G401 (cell line): ENCODE measurements around the gene SECTM1. TPM values are rescaled to one million over a fixed set of nuclear protein-coding genes. Genes with fewer than 3 reads are reported as not detected.

Experiments used
- DNase-seq: peaks from one replicate; pipeline ENCODE4 v3.0.0-alpha.2; 2015; ENCODE audit warnings: low spot score
- in situ Hi-C: cut with HindIII; loops from 2 replicates; pipeline ENCODE4 v1.10.0; 2016; ENCODE audit warnings: low sequenced_read_pairs, mixed read lengths
- total RNA-seq: library from RNA; depleted of rRNA; stranded (reverse); fragments of >200 nt; shearing (Covaris generic); gene quantifications from 2 replicates; pipeline ENCODE4 v1.2.3, GENCODE V29; 2014

Gene SECTM1
- total RNA-seq, 1 experiment from 2014 or later: 3.1 TPM

DNA sequence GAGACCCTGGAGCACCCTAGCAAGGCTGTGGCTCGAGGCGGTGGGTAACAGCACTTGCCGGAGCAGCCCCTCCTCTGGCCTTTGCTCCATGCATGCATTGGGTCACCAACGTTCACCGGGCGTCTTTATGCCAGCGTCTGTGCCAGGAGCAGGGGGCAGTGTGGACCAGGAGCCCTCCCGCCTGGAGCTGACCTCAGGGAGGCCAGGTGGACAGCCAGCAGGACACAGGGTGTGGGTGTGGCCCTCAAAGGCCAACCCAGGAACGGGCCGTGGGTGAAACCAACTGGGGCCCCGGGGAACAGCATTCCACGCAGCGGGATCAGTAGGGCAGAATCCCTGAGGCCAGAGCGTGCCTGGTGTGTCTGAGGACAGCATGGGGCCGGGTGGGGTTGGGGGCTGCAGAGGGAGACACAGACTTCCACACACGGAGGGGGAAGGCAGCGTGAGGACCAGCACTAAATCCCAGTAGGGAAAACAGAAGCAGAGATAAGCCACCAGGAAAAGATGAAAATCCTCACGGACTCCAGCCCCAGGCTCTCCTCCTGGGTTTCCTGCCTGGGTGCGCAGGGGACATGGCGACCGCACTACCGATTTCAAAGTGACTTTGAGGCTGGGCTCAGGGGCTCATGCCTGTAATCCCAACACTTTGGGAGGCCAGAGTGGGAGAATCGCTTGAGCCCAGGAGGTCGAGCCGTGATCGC is 13.3 kb downstream of the SECTM1 start:
- DNase-seq: no peak
- in situ Hi-C loops: no loop called here

DNA sequence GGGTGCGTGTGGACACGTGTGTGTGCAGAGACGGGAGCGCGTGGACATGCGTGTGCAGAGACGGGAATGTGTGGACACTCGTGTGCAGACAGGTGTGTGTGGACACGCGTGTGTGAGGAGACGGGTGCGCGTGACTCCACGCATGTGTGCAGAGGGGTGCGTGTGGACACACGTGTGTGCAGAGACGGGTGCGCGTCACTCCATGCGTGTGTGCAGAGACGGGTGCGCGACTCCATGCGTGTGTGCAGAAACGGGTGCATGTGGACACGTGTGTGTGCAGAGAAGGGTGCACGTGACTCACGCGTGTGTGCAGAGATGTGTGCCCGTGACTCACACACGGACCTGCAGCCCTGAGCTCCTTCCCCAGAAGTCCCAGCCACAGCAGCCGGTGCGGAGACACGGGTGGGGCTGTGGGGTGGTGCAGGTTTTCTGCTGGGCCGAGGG is 13.9 kb downstream of the SECTM1 start:
- in situ Hi-C loops: no loop called here
- DNase-seq: no peak

DNA sequence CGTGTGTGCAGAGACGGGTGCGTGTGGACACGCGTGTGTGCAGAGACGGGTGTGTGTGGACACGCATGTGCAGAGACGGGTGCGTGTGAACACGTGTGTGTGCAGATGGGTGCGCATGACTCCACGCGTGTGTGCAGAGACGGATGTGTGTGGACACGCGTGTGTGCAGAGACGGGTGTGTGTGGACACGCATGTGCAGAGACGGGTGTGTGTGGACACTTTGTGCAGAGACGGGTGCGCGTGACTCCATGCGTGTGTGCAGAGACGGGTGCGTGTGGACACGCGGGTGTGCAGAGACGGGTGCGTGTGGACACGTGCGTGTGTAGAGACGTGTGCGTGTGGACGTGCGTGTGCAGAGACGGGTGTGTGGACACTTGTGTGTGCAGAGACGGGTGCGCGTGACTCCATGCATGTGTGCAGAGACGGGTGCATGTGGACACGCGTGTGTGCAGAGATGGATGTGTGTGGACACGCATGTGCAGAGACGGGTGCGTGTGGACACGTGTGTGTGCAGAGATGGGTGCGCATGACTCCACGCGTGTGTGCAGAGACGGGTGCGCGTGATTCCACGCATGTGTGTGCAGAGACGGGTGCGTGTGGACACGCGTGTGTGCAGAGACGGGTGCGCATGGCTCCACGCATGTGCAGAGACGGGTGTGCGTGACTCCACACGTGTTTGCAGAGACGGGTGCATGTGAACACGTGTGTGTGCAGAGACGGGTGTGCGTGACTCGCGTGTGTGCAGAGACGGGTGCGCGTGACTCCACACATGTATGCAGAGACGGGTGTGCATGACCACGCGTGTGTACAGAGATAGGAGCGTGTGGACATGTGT is 14.6 kb downstream of the SECTM1 start:
- in situ Hi-C loops: no loop called here
- no peak for DNase-seq

DNA sequence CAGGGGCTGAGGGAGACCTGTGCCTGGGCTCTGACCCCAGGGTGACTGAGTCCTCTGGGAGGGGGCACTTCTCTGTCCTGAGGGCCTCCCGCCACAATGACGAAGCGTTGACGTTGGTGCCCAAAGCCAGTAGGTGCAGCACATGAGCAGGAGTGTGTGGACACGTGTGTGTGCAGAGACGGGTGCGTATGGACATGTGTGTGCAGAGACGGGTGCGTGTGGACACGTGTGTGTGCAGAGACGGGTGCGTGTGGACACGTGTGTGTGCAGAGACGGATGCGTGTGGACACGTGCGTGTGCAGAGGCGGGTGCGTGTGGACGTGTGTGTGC is 15.4 kb downstream of the SECTM1 start:
- no peak for DNase-seq
- in situ Hi-C loops: no loop called here

GRCh38 chr17:82317394-82318168 is 16.0 kb downstream of the SECTM1 start, which contains the start of gene CD7:
Gene CD7 (minus strand): TSS chr17:82317608. CDS start chr17:82317495, 113 bp downstream.
- in situ Hi-C loops: no loop called here
- DNase-seq: no peak

DNA sequence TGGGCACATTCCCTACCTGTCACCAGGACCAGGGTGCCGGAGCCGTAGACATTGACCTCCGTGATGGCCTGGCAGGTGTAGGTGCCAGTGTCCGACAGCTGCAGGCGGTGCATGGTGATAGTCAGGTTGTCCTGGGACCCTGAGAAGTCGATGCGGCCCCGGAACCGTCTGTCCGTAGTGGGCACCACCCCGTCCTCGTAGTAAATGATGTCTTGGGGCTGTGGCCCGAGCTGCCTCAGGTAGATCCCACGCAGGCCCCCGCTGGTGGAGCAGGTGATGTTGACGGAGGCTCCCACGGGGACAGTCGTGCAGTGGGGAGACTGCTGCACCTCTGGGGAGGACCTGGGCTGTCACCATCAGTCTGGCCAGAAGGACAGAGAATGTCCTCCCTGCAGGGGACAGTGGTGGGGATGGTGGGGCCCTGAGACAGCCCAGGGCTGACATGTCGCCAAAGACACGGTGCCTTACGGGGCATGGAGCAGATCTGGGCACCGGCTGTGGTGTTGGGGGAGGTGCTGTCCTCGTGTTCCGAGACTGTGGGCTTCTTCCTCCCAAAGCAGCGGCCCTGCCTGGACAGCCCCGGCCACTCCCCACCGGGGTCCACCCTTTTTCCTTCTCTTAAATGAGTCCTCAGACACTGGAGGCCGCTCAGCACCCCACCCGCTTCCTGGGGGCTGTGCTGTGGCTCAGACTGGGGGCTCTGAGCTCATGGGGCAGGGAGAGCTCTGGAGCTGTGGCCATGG is 16.7 kb downstream of the SECTM1 start:
- DNase-seq: no peak
- in situ Hi-C loops: no loop called here

DNA sequence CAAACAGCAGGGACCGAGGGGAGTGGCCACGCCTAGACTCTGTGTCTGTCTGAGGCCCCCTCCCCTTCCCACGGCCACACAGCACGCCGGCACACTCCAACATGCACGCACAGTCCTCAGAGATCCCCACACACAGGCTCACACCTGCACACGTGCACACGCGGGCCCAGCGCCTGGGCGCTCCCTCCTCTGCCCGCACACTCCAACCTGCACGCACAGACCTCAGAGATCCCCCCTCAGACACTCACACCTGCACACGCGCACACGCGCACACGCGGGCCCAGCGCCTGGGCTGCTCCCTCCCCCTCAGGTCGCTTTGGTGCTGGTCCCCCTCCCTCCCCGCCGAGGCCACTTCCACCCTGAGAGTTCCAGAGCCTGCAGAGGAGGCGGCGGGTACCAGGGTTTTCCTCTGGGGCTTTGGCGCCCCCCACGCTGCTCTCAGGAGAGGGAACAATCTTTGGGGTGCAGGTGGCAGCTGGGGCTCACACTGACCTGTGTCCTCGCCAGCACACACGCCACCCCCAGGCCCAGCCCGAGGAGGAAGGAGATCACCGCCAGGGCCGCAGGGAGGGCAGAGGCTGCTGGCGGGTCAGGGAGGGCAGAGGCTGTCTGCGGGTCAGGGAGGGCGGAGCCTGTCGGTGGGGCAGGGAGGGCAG is 17.7 kb downstream of the SECTM1 start:
- no peak for DNase-seq
- in situ Hi-C loops: no loop called here

- no peak for DNase-seq
- in situ Hi-C loops: no loop called here
Measured at GRCh38 chr17:82314727-82315605, 18.6 kb downstream of the SECTM1 start.

GRCh38 chr17:82314012-82314726 is 19.4 kb downstream of the SECTM1 start:
- no peak for DNase-seq
- in situ Hi-C loops: no loop called here

DNA sequence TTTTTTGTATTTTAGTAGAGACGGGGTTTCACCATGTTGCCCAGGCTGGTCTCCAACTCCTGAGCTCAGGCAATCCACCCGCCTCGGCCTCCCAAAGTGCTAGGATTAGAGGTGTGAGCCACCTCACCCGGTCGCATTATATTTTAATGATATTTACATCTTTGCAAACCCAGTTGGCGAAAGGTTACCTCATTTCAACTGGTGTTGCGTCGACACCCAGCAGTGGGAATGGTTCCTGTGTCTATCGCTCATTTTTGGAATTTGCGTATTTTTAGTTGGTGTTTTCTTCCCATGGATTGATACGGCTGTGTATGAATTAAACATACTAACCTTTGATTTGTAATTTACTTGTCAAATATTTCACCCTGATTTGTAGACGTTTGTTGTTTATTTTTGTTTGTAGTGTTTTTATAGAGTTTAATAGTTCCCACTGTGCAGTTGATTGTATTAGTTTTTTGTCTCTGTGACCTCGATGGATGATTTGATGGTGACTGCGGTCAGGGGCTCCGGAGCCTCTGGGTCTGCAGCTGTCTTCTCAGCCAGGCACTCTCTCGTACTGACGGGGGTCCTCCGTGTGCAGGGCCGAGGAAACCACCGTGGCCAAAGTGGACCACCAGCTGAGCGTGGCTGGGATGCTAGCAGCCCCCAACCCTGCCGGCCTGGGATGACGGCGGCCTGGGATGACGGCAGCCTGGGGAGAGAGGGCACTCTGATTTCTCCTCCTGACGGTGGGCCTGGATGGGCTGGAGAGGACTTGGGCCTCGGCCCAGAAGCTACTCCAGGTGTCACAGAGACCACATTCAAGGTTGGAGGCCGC is 20.2 kb downstream of the SECTM1 start:
- in situ Hi-C loops: no loop called here
- DNase-seq: no peak

GRCh38 chr17:82311971-82312370 is 21.6 kb downstream of the SECTM1 start:
- DNase-seq: no peak
- in situ Hi-C loops: no loop called here

DNA sequence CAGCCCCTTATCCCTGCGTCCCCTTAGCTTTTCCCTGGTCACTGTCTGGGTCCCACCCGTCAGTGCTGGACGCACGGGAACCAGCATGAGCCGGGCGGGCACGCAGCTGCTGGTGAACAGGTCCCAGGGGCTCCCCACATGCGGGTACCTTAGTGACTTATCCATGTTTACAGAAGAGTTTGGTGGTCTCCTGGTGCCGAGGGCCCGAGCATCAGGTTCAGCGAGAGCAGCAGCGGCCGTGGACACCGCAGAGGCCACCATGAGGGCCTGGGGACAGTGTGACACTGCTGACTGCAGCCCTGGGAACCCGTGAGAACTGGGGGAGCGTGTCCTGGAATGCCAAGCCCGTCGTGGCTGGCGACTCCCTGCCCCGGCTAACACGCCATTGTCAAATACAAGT is 22.7 kb downstream of the SECTM1 start:
- DNase-seq: no peak
- in situ Hi-C loops: no loop called here

DNA sequence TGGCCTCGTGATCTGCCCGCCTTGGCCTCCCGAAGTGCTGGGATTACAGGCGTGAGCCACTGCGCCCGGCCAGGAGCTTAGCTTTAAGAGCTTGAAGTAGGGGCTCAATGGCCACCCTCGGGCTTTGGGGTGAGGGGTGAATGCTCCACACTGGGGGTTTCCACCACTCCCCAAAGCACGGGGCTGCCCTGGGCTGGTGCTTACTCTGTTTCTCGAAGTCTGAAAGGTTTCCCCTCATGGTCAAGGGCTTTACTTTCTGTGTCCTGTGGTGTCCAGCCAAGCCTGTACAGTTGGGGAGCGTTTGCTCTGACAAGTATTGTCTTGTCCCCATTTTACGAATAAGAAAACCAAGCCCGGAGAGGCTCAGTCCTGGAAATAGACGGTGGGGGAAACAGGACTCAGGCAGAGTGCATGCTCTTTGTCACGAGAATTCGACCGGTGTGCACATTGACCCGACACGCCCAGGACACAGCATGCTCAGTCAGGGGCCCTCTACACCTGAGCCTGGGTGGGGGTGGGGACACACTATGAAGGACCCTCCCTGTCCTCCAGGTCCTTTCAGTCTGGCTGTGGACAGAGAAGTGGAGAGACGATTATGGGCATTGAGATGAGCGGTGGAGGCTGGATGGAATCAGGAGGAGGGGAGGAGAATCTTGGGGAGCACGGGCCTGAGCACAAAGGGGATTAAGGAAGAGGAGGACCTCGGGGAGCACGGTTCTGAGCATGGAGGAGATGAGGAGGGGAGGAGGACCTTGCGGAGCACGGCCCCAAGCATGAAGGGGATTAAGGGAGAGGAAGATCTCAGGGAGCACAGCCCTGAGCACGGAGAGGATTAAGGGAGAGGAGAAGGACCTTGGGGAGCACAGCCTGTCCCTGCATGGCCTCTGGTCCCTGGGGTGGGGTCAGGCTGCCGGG is 23.7 kb downstream of the SECTM1 start:
- no peak for DNase-seq
- in situ Hi-C loops: no loop called here

DNA sequence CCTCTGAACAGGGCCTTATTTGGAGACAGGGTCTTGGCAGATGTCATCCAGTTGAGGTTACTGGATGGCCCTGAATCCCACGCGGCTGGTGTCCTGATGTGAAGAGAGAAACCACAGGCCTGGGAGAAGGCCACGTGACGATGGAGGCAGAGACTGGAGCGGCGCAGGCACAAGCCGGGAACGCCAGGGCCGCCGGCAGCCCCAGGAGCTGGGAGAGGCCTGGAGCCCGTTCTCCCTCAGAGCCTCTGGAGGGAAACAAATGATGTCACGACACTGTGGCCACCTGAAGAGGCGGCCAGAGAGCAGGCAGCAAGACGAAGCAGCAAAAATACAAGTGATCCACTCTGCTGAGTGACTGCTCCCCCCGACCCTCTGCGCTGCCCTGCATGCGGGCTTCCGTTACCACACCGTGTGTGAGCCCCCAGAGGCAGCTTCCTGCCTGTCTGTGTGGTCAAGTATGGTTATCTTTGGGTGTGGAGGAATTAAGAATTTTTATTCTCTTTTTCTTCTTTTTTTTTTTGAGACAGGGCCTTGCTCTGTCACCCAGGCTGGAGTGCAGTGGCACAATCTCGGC is 27.8 kb downstream of the SECTM1 start:
- in situ Hi-C loops: no loop called here
- no peak for DNase-seq
